Stimulated activated CD8-positive, alpha-beta memory T cell treated with anti-CD3 and anti-CD28 coated beads, Interleukin-15, amount 100 ng/mL, for 4 hours (primary cell): ENCODE measurements around the gene ANKRD44.

Experiments used
- DNase-seq, 2 donors: peaks; one replicate each; pipeline ENCODE4 v3.0.0-alpha.2; 2020; ENCODE audit warnings: low read depth in 2 of 2

ANKRD44 gene

DNA sequence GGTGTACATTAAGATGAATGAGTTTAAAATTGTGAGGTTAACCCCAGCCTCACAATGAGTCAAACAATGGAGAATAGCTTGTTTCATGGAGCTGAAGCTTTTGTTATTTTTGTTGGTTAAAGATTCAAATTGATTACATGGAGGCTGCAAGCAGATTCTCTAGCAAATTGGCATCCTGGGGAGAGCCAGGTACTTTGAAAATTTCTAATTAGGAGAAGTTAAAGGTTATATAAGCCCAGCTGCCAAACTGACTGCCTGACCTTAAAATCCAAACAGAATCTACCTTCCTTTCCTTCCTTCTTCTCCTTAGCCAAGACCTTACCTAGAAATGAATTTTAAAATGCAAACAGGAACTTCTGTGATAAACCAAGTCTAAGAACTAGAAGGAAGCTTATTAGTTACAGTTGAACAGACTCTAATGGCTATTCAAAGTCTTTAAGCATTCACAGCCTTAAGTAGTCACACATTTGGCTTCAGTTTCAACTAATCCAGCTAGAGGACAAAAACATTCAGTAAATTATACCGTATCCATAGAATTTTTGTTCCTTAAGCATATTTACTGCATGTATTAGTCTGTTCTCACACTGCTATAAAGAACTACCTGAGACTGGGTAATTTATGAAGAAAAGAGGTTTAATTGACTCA lies 352.6 kb downstream of the ANKRD44 start:
- no peak for DNase-seq

GRCh38 chr2:196957442-196957841 lies 353.1 kb downstream of the ANKRD44 start:
- DNase-seq = no peak

GRCh38 chr2:196956069-196956468 lies 354.5 kb downstream of the ANKRD44 start:
- no peak for DNase-seq

DNA sequence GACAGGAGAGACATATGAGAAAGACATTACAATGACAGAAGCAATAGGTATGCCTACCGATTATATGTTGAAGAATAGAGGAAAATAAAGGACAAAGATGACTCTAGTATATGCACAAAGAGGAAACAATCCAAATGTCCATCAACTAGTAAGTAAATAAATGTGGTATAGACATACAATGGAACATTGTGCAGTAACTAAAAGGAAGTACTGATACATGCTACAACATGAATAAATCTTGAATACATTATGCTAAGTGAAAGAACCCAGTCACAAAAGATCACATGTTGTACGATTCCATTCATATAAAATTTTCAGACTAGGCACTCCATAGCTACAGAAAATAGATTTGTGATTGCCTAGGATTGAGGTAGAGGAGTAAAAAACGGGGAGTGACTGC lies 355.5 kb downstream of the ANKRD44 start:
- DNase-seq = no peak

GRCh38 chr2:196954001-196954400 lies 356.6 kb downstream of the ANKRD44 start:
- no peak for DNase-seq

- DNase-seq = no peak
These were observed 357.6 kb downstream of the ANKRD44 start for GRCh38 chr2:196952936-196953335.

DNA sequence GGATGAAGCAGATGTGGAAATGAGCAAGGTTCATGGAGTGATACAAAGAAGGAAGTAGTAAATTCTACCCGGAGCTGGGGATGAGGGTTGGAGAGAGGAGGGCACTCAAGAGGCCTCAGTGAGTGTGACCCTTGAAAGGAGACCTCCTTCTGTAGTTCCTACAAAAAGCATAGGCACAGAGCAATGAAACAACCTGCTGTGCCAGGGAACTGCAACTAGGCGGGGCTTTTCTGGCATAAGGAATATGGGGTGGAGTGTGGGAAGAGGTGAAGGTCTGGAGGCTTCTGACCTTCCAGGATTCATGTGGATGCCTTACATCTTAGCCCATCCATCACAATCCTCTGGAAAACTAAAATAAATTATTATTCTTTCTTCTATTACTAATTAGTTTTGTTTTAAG lies 358.6 kb downstream of the ANKRD44 start:
- DNase-seq = no peak

DNA sequence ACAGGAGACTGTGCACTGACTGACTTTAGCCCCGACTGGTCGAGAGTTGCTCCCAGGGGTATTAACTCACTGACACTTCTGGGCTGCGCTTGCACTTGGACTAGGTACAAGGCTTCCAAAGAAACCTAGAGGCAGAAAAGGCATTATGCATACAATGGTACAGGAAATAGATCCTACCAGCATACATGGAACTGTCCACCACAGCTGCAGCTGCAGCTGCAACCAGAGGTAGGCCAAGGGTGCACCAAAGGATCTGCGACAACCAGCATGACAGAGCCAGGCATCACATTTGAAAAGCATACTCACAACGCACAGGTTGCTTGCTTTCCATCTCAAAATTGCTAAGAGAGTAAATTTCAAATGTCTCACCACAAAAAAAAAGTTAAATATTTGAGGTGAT lies 361.5 kb downstream of the ANKRD44 start:
- no peak for DNase-seq

- DNase-seq = no peak
These were observed 366.0 kb downstream of the ANKRD44 start for GRCh38 chr2:196944570-196944969.

- DNase-seq = no peak
These were observed 369.0 kb downstream of the ANKRD44 start for GRCh38 chr2:196941398-196942078.

- no peak for DNase-seq
These were observed 371.2 kb downstream of the ANKRD44 start for GRCh38 chr2:196939371-196939770.
